ENCODE results near the gene CEACAM18.
"Not testable (repeated sequence)": the region's sequence is repeated elsewhere in the genome, so short reads cannot be mapped to it uniquely, and the experiment has no call there.

Gene CEACAM18

GRCh38 chr19:51500931-51501330 lies 22.6 kb downstream of the CEACAM18 start:
- DNase-seq, result not testable (repeated sequence)

GRCh38 chr19:51501594-51502263 lies 23.4 kb downstream of the CEACAM18 start, which contains the start of gene SIGLEC12:
TSS of gene SIGLEC12 (minus strand) at chr19:51501800. CDS start at chr19:51501733, 67 bp downstream.
- DNase-seq, result peak; percentile 3 to 58

- no peak for DNase-seq
Measured at GRCh38 chr19:51503286-51503817, 25.0 kb downstream of the CEACAM18 start.

GRCh38 chr19:51503896-51504295 lies 25.6 kb downstream of the CEACAM18 start:
- DNase-seq, result no peak

DNA sequence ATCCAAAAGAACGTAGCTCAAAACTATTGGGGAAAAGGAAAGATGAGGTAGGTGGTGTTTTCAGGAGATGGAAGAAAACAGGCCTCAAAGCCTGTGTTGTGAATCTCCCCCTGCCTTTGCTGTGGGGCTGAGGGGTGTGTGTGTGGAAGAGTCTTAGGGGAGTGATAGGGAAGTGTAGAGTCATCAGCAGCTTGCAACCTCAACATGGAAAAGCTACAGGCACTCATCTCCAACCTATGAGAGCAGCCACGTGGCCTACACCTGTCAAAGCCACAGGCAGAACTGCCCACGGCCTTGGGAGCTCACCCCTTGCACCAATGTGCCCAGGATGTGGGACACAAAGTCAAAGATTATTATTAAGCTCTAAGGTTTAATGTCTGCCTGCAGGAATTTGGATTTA lies 27.6 kb downstream of the CEACAM18 start:
- no peak for DNase-seq

GRCh38 chr19:51507192-51507591 lies 28.9 kb downstream of the CEACAM18 start:
- DNase-seq, result no peak

- no peak for DNase-seq
Measured at GRCh38 chr19:51507640-51508058, 29.3 kb downstream of the CEACAM18 start.

GRCh38 chr19:51508059-51508733 lies 29.9 kb downstream of the CEACAM18 start:
- DNase-seq, result no peak

DNA sequence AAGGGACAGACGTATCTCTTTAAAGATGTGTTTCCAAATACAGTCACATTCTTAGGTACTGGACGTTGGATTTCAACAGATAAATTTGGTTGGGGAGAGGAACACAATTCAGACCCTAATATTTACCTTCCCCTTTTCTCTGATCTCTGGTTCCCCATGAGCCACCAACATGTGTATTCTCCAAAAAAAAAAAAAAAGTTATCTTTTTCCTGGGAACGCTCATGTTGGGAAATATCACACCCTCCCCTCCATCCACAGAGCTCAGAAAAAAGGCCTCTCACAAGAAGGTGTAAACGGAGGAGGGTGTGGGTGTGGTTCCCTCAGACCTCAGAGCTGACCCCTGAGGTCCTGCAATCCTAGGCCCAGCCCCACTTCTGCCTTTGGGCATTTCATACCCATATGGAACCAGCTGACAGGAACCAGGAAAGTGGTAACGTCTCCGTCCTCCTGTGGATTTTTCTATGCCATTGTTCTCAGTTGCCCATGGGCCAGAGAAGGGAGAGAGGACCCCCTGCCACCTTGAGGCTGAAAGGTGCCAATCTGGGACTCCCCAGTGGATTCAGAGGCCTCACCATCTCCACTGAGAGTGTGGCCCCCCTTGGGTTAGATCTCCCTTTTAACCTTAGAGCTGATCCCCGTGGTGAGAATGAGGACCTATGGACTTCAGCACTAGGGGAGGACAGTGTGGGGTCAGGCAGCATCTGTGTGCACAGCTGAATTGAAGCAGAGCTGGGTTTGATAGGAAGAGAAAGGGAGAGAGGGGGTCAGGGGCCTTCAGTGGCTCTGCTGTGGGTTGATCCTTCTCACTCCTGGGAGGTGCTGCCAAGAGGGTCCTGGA lies 31.7 kb downstream of the CEACAM18 start:
- no peak for DNase-seq

DNA sequence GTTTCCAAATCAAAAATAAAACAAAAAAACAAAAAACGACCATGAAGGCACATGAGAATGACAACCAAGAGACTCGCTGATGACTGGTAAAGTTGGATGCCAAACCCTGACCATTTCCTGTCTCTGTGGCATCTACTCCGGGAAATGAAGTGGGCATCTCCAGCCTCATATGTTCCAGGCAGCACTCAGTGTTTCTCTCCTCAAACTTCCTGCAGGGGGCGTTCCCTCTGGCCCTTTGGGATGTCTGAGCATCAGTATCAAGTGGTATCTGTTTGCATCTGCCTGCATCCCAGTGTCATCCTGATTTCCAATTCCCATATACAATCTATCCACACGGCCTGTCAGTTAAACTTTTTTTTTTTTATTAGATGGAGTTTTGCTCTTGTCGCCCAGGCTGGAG lies 33.0 kb downstream of the CEACAM18 start:
- no peak for DNase-seq

DNA sequence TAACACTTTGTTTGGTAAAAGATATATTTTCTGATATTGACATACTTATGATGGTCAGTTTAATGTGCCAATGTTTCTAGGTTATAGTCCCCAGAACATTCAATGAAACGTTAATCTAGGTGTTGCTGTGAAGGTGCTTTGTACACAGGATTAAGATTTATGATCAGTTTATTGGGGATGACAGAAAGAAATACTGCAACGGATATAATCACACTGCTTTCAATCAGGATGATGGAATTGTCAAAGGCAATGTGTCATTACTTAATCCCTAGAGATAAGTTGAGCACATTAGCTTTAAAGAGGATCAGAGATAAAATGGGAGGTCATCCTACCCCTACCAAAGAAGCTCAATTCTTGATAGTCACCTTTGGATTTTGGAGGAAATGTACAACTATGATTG lies 35.6 kb downstream of the CEACAM18 start:
- DNase-seq, result no peak

- DNase-seq, result peak; percentile 26 to 57
Measured at GRCh38 chr19:51514866-51515481, 36.6 kb downstream of the CEACAM18 start.

DNA sequence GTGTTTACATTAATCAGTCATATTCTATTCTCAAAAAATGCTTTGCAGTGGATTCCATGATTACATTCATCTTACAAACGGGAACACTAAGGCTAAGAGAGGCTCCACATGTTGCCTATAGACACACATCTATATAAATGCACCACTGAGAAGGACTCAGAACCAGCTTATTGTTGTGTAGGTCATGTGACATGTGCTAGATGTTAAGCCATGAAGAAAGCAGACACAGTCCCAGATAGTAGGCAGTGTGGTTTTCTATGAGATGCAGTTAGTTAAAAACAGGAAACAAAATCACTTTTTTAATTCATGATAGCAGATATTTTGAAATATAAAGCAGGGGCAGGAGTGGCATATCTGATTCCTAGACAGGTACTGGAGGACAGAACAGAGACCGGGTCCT lies 42.4 kb downstream of the CEACAM18 start:
- DNase-seq, result no peak

DNA sequence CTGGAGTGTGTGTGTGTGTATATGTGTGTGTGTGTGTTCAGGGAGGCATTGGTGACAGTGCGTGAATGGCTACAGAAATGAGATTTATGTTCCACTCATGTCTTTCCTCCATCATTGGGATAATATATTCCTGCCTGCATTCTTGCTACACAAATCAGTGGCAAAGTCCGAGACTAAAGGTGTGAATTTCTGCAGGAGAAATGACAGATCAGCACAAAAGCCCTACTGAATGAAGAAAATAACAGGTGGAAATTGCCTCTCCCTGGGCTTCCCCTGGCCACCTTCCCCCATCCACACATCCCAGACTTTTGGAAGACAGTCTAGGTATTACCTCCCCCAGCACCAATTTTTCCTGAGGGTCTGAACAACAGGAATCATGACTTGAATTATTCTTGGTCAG lies 43.0 kb downstream of the CEACAM18 start:
- no peak for DNase-seq

GRCh38 chr19:51521781-51522180 lies 43.4 kb downstream of the CEACAM18 start:
- DNase-seq, result no peak

DNA sequence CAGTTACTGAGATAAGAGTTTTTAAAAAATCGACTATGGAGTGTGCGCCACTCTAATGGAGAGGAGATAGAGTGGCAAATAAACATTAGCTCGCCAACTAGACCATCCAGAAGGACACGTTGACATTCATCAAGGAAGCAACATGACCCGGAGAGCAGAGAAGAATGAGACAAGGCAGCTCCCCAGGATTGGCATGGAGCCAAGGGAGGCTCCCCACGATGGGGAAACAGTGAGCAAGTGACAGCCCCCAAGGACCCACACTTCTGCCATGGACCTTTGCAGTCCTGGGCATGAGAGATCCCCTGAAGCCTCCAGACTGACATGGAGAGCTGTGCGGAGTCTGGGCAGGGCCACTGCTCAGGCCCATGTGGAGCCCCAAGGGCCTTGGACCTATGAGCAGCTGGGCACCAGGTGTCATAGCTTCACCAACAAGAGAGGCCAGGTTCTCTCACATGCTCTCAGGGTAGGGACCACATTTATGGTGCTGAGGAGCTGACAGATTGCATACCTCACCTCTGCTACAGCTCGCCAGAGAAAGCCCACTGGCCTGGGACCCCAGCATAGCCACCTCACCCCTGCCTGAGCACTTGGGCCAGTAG lies 46.4 kb downstream of the CEACAM18 start:
- DNase-seq, result no peak

DNA sequence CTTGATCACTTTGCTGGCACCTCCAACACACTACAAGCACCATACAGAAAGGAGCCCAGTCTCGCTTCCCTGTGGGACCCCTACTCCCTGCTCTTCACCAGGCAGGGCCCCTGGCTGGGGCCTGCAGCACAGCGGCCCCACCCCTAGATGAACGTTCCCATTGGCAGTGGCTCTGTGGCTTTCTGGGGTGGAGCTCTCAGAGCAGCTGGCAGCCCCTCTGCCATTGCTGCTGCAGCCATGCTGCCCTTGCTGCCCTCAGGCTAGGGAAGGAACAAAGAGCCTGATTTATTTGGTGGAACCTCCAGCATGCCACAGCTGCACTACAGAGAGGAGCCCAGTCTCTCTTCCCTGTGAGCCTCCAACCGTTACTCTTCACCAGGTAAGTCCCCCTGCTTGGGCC lies 47.3 kb downstream of the CEACAM18 start:
- no peak for DNase-seq

- no peak for DNase-seq
Measured at GRCh38 chr19:51529301-51529700, 51.0 kb downstream of the CEACAM18 start.

- DNase-seq, result no peak
Measured at GRCh38 chr19:51530616-51531015, 52.3 kb downstream of the CEACAM18 start.

DNA sequence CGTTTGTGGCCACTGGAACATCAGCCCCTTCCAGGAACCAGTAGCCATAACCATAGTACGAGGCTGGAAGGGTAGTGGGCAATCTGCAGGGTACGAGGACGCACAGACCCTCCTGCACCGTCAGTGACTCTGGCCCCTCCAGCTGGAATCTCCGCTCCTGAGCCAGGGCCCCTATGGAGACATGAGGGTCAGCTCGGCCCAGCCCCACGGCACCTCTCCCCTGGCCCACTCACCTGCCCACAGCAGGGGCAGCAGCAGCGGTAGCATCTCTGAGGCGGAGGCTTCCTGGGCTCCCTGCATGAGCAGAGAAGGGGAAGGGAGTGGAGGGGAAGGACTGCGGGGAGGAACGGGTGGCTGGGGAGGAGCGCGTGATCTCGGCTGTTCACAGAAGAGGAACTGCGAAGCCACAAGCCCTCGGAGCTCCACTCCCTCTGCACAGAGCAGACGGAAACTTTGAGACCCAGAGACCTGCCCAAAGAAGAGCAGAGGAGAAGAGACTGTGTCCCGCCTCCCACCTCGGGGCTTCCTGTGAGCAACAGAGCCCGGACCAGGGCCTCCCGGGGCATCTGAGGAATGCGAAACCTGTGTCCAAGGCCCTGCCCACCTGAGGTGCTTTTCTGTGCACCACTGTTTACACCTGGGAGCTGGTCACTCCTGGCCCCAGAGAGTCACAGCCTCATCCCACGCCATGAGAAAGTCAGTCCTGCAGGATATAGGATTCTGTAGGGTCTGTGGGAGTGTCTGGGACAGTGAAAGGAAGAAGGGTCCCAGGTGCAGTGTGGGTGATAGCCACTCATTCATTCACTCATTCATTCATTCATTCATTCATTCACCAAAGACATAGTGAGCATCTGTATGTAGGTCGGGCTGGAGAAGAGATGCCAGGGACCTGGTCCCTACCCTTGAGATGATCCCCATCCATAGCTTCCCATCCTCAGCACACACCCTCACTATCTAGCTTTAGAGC lies 53.3 kb downstream of the CEACAM18 start, which contains the start of gene SIGLEC6:
TSS of gene SIGLEC6 (minus strand) at position 322 of the 967 bp plus-strand sequence. CDS start at position 300, 22 bp downstream.
- DNase-seq, result peak; percentile 34 to 77

- DNase-seq, result no peak
Measured at GRCh38 chr19:51535535-51535934, 57.2 kb downstream of the CEACAM18 start.

Data from CD4-positive, alpha-beta T cell treated with Interleukin-4 for 1 hour (primary cell).